Pons (tissue), 1 donor: ENCODE measurements around the gene ABCC1.
"Not testable (repeated sequence)": the region's sequence is repeated elsewhere in the genome, so short reads cannot be mapped to it uniquely, and the experiment has no call there.

Experiments
- DNase-seq: peaks from one replicate; pipeline ENCODE4 v3.0.0-alpha.2; 2016; ENCODE audit warnings: low spot score

The ABCC1 gene

GRCh38 chr16:16141141-16141540, 191.7 kb downstream of the ABCC1 start:
- no peak for DNase-seq

- DNase-seq, result no peak
Observed at GRCh38 chr16:16141784-16142396, 192.5 kb downstream of the ABCC1 start.

DNA sequence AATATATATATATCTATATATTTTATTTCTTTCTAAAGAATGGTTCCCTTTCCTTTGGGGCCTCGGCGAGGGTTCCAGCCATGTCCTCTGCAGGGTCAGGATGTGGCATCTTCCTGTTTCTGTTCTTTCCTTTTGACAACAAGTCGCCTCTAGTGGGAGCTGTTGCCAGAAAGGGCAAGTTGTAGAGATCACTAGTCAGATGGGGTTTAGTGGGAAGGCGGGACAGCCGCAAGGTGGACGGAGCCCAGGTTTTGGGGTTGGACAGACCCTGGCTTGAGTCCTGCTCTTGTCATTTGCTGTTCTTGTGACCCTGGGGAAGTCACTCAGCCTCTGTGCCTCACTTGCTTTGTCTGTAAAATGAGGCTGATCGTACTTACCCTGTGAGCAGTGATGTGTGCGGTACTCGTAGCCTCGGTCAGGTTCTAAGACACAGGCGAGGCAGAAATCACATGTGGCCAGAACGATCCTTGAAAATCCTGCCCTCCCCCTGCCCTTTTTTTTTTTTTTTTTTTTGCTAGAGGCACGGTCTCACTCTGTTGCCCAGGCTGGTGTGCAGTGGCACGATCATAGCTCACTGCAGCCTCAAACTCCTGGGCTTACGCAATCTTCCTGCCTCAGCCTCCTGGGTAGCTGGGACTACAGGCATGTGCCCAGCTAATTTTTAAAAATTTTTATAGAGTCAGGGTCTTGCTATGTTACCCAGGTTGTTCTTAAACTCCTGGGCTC, 193.8 kb downstream of the ABCC1 start:
- no peak for DNase-seq

- DNase-seq, result no peak
Observed at GRCh38 chr16:16143931-16144330, 194.5 kb downstream of the ABCC1 start.

- DNase-seq, result no peak
Observed at GRCh38 chr16:16144416-16144815, 195.0 kb downstream of the ABCC1 start.

GRCh38 chr16:16145286-16145685, 195.9 kb downstream of the ABCC1 start:
- no peak for DNase-seq

DNA sequence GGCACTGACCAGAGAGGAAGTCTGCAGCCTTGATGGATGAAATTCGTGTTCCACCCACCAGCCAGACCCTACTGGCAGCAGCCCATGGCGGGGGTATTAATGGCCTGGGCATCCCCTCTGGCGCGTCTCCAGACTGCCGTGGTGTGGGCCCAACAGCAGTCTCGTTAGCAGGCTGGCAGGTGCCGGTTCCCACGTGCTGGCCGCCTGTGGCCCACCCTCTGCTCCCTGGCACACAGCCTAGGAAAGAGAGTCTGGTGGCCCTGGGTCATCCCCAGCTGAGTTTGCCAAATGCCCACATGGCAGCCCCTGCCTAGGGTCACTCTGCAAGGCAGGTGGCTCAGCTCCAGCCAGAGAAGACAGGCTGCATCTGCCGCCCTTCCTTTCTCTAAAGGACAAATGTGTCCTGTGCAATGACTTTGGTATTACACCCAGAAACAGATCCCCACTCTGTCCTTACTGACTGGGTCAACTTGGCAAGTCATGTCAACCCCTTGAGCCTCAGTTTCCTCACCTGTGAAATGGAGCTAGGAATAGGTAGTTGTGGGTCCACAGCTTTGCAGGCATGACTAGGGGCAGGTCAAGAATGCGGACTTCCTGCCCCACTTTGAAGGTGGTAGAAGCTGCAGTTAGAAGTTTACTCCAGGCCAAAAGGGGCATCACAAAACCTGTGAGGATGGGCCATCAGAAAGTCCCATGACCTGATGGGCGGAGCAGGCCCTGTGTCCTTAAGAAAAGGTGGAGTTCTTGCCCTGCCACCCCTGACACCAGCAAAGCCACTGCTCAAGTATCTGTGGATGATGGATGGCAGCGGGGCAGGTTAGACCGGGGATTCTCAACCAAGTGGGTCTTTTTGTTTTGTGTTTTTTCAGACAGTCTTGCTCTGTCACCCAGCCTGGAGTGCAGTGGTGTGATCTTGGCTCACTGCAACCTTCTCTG, 197.2 kb downstream of the ABCC1 start:
- DNase-seq, result no peak

- DNase-seq, result no peak
Observed at GRCh38 chr16:16147316-16147999, 198.0 kb downstream of the ABCC1 start.

DNA sequence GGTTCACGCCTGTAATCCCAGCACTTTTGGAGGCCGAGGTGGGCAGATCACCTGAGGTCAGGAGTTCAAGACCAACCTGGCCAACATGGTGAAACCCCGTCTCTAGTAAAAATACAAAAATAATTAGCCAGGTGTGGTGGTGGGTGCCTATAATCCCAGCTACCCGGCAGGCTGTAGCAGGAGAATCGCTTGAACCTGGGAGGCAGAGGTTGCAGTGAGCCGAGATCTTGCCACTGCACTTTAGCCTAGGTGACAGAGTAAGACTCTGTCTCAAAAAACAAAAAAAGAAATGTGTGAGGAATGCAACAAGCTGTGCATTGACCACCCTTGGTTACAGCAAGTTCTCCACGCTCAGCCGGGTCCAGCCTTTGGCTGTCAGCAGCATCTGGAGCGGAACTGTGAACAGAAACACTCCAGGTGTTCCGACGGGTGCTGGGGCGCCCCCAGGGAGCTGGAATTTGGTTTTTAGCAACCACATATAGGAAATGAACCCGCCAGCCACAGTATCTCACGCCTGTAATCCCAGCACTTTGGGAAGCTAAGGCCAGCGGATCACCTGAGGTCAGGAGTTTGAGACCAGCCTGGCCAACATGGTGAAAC, 198.7 kb downstream of the ABCC1 start:
- DNase-seq, result not testable (repeated sequence)

- DNase-seq, result no peak
Observed at GRCh38 chr16:16148755-16149154, 199.3 kb downstream of the ABCC1 start.

DNA sequence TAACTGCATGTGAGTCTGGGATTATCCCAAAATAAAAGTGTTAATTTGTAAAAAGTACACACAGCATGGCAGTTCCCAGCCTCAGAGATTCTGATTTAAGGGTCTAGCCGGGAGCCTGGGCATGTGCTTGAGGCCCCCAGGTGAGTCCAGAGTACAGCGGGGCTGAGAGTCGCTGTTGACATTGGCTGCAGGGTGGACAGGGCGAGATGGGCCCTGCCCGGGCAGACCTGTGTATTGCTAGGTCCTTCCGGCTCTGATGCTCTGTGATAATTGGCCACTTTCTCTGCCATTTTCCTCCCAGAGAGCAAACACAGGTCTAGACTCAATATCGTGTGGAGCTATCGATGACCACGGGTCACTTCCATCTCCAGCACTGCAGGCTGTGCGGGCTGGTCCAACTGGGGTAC, 200.3 kb downstream of the ABCC1 start:
- DNase-seq, result no peak

DNA sequence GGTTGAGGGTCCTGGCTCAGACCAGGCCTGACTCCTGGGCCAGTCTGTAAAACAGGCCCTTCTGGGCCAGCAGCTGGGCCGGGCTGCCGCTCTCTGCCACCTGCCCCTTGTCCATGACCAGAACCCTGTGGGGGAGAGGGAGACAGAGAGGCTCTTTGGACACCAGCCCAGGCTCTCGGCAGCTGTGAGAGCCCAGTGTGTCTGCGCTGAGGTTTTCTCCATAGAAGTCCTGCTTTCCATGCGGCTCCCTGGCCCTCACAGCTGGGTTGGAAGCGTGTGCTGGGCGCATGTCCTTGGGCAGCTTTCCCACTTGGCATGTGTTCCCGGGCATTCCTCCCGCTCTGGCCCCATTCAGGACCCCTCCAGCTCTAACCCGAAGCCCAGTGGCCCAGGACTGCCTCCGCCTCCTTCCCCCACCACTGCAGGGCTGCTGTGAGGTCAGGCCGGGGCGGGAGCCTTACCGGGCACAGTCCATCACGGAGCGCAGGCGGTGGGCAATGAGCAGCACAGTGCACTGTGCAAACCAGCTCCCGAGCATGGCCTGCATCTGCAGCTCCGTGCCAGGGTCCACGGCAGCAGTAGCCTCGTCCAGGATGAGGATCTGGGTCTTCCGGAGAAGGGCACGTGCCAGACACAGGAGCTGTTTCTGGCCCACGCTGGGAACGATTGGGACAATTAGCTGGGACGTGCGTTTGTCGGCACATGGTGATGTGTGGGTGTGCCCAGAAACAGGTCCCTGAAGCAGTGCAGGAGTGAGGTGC, 200.9 kb downstream of the ABCC1 start:
- DNase-seq, result peak; percentile 94

GRCh38 chr16:16150878-16151152, 201.4 kb downstream of the ABCC1 start:
- DNase-seq, result no peak

GRCh38 chr16:16151315-16151714, 201.9 kb downstream of the ABCC1 start:
- no peak for DNase-seq

DNA sequence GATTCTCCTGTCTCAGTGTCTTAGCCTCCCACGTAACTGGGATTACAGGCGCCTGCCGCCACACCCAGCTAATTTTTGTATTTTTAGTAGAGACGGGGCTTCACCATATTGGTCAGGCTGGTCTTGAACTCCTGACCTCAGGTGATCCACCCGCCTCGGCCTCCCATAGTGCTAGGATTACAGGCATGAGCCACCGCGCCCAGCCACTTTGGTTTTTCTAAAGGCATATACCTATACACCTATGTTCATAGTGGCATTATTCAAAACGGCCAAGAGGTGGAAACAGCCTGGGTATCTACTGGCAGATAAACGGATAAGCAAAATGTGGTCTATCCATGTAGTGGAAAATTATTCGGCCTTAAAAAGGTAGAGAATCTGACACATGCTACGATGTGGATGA, 203.6 kb downstream of the ABCC1 start:
- not testable (repeated sequence) for DNase-seq

DNA sequence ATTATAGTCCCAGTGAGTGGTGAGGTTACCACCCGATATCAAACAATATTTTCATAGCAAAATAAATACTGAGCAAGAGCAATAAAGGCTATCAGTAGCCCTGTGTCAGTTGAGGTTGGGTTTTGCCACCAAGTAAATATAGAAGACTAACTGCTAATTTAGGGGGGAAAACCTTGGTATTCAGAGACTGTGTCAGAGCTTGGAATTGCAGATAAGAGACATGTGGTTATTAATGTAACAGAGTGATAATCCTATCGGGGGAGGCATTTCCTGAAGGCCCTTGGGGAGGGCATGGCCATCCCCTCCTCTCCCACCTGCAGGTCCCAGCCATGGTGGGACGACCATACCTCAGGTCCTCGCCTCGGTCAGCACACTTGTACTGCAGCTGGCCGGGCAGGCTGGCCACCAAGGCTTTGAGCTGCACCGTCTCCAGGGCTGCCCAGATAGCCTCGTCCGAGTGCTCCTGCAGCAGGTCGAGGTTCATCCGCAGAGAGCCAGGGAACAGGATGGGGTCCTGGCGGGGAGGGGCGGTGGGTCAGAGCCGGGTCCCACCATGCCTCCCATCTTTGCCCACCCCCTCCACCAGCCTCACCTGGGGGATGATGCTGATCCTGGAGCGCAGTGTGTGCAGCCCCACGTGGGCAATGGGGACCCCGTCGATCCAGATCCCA, 205.0 kb downstream of the ABCC1 start:
- no peak for DNase-seq

- DNase-seq, result no peak
Observed at GRCh38 chr16:16155234-16155633, 205.8 kb downstream of the ABCC1 start.

GRCh38 chr16:16157166-16157565, 207.8 kb downstream of the ABCC1 start:
- DNase-seq, result no peak

DNA sequence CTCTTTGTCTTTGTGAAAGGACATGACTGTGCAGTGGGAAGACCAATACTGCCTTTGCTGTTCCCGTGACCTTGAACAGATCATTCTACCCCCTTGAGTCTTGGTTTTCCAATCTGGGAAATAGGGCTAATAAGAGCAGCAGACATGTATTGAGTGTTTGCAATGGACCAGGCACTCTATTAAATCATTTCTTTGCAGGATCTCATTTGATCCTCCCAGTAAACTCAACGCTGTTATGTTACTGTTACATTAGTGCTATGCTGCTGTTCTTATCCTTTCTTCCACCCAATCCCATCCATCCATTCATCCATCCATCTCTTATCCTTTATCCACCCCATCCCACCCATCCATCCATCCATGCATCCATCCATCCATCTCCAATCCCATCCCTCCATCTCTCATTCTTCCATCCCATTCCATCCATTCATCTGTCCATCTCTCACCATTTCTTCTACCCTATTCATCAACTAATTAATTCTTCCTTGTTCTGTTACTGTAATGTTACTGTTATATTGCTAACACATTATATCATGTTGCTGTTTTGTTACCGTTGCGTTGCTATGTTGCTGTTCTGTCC, 208.8 kb downstream of the ABCC1 start:
- no peak for DNase-seq

DNA sequence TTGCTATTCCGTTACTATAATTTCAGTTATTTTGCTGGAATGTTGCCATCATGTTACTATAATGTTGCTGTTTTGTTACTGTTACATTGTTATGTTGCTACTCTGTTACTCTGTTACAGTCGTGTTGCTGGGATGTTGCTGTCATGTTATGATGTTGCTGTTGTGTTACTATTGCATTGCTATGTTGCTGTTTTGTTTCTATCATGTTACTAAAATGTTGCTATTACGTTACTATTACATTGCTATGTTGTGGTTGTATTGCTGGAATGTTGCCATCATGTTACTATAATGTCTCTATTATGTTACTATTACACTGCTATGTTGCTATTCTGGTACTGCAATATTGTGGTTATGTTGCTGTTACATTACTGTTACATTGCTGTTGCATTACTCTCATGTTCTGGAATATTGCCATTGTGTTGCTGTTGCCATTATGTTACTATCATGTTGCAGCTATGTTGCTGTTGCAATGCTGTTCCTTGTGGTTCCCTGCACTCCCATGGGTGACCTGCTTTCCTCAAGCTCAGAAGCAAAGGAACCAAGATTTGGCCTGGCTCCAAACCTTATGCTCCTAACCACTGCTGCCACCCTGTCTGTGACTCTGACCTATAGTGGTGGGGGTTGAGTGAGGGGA, 209.4 kb downstream of the ABCC1 start:
- DNase-seq, result no peak
